DMS153 (cell line): ENCODE data around the gene IMMP2L.
"Not testable (repeated sequence)": the region's sequence is repeated elsewhere in the genome, so short reads cannot be mapped to it uniquely, and the experiment has no call there.

Experiments used
- DNase-seq: peaks from one replicate; lab custom pipeline; 2025; lab: John Stamatoyannopoulos, UW

IMMP2L gene

GRCh38 chr7:110718503-110719205, 843.6 kb downstream of the IMMP2L start:
- no peak for DNase-seq

DNA sequence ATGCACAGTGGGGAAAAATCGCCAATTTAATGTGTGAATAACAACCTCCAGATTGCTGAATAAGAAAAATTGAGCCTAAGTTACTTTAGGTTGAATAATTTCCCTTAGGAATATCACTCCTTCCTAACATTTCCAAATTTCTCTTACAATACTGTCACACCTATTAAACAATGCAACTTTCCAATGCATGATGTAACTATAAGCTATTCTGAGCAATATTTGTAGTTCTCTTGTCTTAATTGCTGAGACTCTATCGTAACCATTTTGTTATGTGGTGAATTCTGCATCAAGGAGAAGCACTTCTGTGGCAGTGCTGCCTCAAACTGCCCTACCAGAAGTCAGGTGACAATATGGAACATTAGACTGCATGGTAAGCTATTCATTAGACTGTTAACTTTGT, 858.1 kb downstream of the IMMP2L start:
- no peak for DNase-seq

- no peak for DNase-seq
Measured at GRCh38 chr7:110698576-110698975, 863.7 kb downstream of the IMMP2L start.

GRCh38 chr7:110693344-110693743, 868.9 kb downstream of the IMMP2L start:
- peak; percentile 48 for DNase-seq

DNA sequence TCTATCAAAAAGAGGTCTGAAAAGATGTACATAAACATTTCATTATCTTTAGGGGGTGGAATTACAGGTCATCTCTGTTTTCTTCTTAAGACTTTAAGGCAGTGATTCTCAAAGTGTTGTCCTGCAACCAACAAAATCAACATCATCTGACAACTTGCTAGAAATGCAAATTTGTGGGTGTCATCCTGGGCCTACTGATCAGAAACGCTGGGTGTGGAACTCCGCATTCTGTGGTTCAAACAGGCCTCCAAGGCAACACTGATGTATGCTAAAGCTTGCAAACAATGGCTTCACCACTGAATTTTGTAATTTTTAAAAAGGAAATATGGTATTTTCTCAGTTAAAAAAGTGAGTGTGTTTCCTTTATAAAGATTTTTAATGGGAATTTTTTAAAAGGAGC, 873.4 kb downstream of the IMMP2L start:
- no peak for DNase-seq

DNA sequence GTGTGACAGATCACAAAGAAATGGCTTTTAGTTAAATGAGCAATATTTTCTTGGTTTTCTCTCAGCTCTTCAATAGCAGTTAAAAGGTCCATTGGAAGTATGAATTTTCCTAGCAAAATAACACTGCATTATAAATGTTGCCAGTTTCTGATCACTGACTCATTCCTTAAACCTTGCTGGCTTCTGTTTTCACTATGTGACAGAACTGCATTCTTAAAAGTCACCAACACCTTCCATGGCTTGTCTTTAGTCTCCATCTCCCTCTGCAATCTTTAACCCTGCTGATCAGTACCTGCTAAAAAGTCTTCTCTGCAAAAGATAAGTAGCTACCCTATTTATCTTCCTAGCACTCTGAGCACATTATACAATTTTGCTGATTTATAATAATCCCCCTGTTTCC, 876.4 kb downstream of the IMMP2L start:
- no peak for DNase-seq

DNA sequence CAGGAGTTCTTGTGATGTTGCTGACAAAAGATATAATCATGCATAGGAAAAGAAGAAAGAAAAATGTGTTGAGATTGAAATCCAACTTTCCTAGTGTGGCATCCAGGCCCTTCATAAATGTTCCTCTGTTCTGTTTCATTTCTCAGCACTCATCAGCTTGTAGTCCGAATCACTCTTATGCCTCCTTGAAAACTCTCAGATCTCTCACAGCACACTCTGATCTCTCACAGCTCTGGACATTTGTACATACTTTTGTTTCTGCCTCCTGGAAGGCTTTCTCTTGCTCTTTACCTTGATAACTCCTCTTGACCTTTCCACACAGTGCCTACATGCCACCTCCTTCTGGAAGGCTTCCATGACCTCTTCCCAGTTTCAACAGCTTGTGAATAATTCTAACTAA, 880.4 kb downstream of the IMMP2L start:
- DNase-seq = no peak

- no peak for DNase-seq
Measured at GRCh38 chr7:110677405-110677804, 884.9 kb downstream of the IMMP2L start.

GRCh38 chr7:110676785-110677184, 885.5 kb downstream of the IMMP2L start:
- no peak for DNase-seq

DNA sequence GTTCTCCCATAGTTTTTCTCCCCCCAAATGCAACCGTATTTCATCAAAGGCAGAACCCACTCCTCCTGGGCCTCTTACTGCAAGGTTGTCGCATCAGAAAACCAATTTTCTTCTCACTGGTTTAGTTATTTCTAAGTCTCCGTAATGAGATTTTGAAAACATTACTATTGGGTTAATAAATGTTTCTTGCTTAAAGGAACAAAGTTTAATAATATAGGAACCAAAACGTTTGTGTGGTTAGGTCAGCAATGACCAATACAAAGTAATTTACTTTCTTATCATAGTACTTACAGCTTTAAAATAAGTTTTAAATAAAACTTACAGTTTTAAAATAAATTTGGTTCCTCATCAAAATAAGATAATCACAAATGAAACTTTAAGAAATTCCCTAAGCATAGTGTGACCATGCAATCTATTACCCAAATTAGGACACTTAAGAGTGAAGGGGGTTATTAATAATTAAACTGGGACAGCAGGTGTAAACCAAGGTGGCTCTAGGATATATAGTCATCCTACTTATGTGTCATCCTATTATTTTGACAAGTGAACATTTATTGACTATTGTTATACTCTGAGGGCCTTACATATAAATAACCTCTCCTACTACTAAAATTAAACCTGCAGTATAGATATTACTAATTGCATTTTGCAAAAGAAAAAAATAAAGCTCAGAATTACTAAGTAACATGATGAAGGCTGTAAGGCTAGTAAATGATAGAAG, 886.7 kb downstream of the IMMP2L start:
- no peak for DNase-seq

- no peak for DNase-seq
Measured at GRCh38 chr7:110673148-110673547, 889.1 kb downstream of the IMMP2L start.

- no peak for DNase-seq
Measured at GRCh38 chr7:110669410-110669809, 892.9 kb downstream of the IMMP2L start.

DNA sequence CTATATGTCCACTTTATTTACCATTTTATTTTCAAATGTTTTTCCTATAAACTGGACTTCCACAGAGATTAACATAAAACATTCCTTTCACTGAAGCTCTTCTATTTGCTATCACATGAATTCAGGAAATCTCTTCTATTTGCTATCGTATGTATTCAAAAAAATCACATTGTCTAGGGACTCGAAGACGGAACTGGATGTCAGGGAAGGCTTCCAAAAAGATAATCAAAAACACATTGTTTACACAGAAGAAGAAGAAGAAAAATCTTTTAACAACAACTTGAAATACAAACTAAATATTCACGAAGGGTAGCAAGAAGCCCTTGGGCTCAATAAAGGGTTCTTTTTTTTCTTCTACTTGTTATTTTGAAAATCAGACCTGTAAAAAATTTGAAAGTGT, 897.5 kb downstream of the IMMP2L start:
- DNase-seq = no peak

DNA sequence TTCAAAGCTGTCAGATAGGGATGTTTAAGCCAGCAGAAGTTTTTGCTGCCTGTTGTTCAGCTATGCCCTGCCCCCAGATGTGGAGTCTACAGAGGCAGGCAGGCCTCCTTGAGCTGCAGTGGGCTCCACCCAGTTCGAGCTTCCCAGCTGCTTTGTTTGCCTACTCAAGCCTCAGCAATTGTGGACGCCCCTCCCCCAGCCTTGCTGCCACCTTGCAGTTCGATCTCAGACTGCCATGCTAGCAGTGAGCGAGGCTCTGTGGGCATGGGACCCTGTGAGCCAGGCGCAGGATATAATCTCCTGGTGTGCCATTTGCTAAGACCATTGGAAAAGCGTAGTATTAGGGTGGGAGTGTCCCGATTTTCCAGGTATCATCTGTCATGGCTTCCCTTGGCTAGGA, 901.7 kb downstream of the IMMP2L start:
- not testable (repeated sequence) for DNase-seq

GRCh38 chr7:110650328-110650727, 912.0 kb downstream of the IMMP2L start:
- DNase-seq = no peak

- DNase-seq = no peak
Measured at GRCh38 chr7:110647266-110647665, 915.0 kb downstream of the IMMP2L start.

- no peak for DNase-seq
Measured at GRCh38 chr7:110646804-110647203, 915.5 kb downstream of the IMMP2L start.

DNA sequence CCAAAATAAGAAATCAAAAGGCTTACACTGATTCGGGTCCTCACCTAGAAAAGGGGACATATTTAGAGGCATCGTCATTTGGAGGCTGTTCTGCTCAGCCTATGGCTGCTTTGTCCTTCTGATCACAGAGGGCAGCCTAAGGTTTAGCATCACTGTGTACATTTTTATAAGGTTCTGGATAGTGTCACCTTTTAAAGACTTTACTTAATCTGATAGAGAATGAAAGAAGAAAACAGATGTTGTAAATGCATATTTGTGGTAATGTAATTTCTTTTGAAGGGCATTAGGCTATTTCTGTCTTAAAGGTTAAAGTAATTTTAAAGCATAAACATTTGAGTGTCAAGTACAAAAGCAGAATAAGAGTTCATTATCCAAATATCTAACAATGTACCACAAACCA, 916.7 kb downstream of the IMMP2L start:
- no peak for DNase-seq

DNA sequence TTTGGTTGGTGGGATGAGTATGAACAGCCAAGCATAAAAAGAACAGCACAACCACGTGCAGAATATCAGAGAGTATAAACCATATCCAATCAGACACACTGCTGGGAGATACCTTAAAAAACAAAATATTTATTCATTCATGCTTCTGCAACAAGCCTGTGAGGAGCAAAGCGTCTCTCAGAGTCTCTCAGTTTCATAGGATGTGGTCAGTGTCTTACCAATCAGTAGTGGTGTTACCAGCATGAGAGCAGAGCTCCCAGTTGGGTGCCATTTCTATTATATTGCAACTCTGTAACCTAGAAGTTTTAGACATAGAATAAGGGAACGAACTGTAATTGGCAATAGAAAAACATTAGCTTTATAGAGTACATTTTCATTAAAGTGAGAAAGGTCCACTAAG, 917.2 kb downstream of the IMMP2L start:
- DNase-seq = no peak

- DNase-seq = no peak
Measured at GRCh38 chr7:110637252-110637651, 925.0 kb downstream of the IMMP2L start.

GRCh38 chr7:110633313-110633712, 929.0 kb downstream of the IMMP2L start:
- DNase-seq = no peak

DNA sequence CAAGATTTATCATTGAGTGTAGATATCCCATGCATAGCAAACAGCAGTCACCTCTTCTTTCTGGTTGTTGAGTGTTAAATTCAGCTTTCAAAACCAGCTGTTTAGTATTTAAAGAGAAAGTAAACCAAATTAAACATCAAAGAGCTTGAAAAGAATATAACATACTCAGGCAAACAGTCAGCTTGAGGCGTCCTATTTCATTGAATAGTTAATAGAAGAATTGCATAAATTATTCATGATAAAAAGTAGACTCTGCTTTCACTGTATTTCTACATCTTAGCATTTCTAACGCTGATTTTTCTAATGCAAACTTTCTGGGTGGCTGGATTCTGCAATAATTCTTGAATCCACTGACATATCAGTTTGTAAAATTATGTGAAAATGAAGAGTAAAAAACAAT, 935.9 kb downstream of the IMMP2L start:
- no peak for DNase-seq

GRCh38 chr7:110625294-110625693, 937.0 kb downstream of the IMMP2L start:
- no peak for DNase-seq

DNA sequence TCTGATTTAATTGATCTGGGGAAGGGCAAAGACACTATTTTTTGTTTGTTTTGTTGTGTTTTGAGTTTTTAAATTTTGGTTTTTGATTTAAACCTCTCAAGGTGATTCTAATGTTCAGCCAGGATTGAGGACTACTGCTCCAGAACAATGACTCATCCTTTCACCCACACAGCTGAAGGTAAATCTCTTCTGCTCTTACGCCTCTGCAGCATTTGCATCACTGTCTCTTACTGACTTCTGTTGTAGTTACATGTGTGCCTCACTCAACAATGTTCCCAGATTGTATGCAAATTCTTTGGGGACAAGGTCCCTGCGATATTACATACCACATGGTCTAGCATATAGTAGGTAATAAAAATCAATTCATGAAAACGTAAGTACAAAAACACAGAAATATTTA, 938.9 kb downstream of the IMMP2L start:
- DNase-seq = no peak
